GM10248 (cell line): ENCODE measurements around the gene SYNPO2.
"Not testable (repeated sequence)": the region's sequence is repeated elsewhere in the genome, so short reads cannot be mapped to it uniquely, and the experiment has no call there.

Experiments
- CTCF ChIA-PET: fragments of 300-600 bp; sonication (Branson Sonifier 250); formaldehyde crosslinking; extraction: SDS; loops from one replicate; lab custom pipeline; 2021; ENCODE audit warnings: antibody characterized with exemption; lab: Yijun Ruan, JAX
- POLR2A ChIA-PET: fragments of 350-650 bp; sonication (Branson Sonifier 250); formaldehyde crosslinking; extraction: SDS; loops from one replicate; lab custom pipeline; 2020; ENCODE audit warnings: antibody characterized with exemption; lab: Yijun Ruan, JAX
- DNase-seq: peaks from one replicate; pipeline ENCODE4 v3.0.0; 2012; ENCODE audit errors: extremely low spot score
- TF ChIP-seq, protein P1 (sequence below): IDR thresholded peaks from 2 replicates; pipeline ENCODE4 v1.5.1; 2012; ENCODE audit warnings: mild to moderate bottlenecking, low read depth; ENCODE audit errors: extremely low read depth, missing control alignments, control extremely low read depth

SYNPO2 gene

DNA sequence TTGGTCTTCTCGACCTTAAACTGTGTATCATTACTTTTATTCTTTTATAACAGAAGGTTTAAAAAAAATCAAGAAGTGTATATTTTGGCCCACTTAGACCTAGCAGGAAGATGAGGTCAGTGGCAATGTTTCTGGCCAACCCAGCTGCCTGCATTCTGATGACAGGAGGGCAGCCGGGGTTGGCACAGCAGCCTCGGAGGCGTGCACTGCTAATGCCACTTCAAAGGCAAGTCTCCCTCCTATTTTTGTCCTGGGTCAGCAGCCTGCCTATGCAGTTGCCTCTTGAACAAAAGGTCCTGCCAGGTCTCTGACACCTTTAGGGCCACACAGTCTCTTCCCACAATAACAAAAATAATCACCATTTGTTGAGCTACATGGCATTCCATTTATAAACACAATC lies 157.6 kb downstream of the SYNPO2 start:
- ChIA-PET CTCF (interaction anchor here (1.9 to 10.2 kb wide), 2 partner anchors 20 to 581 kb away, joined by 4 to 103 read pairs; no protein-coding TSS in a partner anchor), POLR2A (no interaction called here)
- DNase-seq: no peak
- TF ChIP-seq, protein P1, sequence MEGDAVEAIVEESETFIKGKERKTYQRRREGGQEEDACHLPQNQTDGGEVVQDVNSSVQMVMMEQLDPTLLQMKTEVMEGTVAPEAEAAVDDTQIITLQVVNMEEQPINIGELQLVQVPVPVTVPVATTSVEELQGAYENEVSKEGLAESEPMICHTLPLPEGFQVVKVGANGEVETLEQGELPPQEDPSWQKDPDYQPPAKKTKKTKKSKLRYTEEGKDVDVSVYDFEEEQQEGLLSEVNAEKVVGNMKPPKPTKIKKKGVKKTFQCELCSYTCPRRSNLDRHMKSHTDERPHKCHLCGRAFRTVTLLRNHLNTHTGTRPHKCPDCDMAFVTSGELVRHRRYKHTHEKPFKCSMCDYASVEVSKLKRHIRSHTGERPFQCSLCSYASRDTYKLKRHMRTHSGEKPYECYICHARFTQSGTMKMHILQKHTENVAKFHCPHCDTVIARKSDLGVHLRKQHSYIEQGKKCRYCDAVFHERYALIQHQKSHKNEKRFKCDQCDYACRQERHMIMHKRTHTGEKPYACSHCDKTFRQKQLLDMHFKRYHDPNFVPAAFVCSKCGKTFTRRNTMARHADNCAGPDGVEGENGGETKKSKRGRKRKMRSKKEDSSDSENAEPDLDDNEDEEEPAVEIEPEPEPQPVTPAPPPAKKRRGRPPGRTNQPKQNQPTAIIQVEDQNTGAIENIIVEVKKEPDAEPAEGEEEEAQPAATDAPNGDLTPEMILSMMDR: no peak

- POLR2A ChIA-PET, DNase-seq: not testable (repeated sequence)
- CTCF ChIA-PET: interaction anchor here (10.2 kb wide), 1 partner anchor 20 kb away, joined by 103 read pairs; no protein-coding TSS in a partner anchor
Measured at GRCh38 chr4:119047059-119047458, 158.4 kb downstream of the SYNPO2 start.

DNA sequence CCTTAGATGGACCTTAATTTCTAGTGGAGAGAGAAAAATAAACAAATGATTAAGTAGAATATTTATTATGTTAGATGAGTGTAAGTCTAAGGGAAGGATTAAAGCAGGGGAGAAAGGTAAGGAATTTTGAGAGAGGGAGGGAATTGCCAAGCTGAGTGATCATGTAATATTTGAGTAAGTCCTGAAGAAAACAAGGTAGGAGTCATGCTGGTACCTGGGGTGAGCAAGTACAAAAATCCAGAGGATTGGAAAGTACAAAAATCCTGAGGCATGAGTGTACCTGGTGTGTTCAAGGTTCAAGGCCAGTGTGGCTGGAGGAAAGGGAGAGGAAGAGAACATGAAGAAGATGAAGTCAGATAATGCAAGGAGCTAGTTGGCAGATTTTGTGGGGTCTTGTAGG lies 159.8 kb downstream of the SYNPO2 start:
- no peak for DNase-seq
- POLR2A ChIA-PET: no interaction called here
- CTCF ChIA-PET: no interaction called here
- TF ChIP-seq, protein P1: no peak

DNA sequence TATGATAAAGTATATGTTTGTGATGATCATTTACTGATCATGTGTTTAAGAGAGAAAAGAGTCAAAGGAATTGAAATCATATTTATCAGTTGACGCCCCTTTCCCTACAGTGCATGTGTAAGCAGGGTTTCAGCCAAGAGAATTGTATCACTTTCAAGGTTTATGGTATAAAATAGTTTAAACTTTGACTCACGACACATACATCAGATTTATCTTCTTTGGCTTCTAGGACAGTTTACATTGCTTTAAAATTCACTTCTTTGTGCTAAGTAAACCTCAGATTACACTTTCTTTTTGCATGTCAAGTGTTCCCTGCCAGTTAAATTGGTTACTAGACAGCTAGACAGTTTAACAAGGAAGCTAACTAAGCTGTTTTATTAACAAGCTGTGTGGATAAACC lies 160.7 kb downstream of the SYNPO2 start:
- no peak for DNase-seq
- TF ChIP-seq, protein P1: no peak
- ChIA-PET POLR2A (no interaction called here), CTCF (no interaction called here)

DNA sequence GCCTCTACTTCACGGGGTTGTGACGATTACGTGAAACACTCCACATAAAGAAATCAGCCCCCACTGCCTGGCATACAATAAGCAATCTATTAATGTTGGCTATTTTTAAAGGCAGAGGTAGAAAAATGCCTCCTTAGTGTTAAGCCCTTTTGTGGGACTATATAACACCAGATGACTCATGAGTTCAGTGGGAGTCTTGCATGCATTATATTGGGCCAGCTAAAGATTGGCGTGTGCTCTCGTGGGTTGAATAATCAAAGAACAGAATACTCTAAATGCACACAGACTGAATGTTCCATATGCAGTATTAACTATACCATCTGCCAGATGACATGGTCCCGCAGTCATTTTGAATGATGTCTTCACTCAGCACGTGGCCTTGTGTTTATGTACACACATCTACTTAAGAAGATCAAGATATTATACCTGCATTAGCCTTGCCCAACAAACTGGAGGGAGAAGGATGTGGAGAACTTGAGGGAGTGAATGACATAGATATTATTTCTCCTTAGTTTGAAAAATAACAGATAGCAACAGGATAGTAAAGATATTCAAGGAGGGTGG lies 162.0 kb downstream of the SYNPO2 start:
- ChIA-PET POLR2A (no interaction called here), CTCF (no interaction called here)
- no peak for DNase-seq
- TF ChIP-seq, protein P1: no peak

DNA sequence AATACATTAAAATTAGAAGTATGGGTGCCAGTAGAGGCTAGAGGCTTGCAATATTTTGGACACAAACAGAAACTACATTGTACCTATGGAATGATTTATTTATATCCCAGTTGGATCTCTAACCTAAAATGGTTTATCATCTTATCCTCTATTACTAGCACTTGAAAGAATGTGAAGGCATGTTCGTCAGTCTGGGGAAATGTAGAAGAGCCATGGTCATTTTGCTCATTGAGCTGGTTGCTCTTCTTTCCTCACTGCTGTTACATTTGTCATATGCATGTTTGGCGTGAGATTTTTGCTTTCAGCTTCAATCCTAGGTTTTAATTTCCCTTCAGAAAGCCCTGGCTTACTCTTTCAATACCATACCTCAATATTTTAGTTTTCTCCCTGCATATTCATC lies 164.6 kb downstream of the SYNPO2 start:
- TF ChIP-seq, protein P1: no peak
- ChIA-PET CTCF (interaction anchor here (1.5 to 1.6 kb wide), 2 partner anchors 11 kb away, joined by 5 to 6 read pairs; no protein-coding TSS in a partner anchor), POLR2A (interaction anchor here (0.6 kb wide), 1 partner anchor 153 kb away, joined by 3 read pairs; no protein-coding TSS in a partner anchor)
- DNase-seq: no peak

GRCh38 chr4:119053997-119054396 lies 165.3 kb downstream of the SYNPO2 start:
- DNase-seq: no peak
- TF ChIP-seq, protein P1: no peak
- POLR2A ChIA-PET: interaction anchor here (0.6 kb wide), 1 partner anchor 152 kb away, joined by 3 read pairs; no protein-coding TSS in a partner anchor
- CTCF ChIA-PET: interaction anchor here (1.5 kb wide), 1 partner anchor 11 kb away, joined by 5 read pairs; no protein-coding TSS in a partner anchor
